ENCODE measurements around the gene DENR. TPM values are rescaled to one million over a fixed set of nuclear protein-coding genes. Genes with fewer than 3 reads are reported as not detected.
"Not testable (repeated sequence)": the region's sequence is repeated elsewhere in the genome, so short reads cannot be mapped to it uniquely, and the experiment has no call there.

The DENR gene
- total RNA-seq, 2 experiments from 2014 or later = 56.3 to 57.2 TPM

- ChIA-PET POLR2A (no interaction called here), CTCF (no interaction called here)
- Mint-ChIP-seq H3K36me3 (ENCODE audit: low read depth) (peaks cover 19% of the 10 kb centered on the region), H3K27me3 (no peaks in the 10 kb centered on the region), H3K9me3 (no peaks in the 10 kb centered on the region), H3K4me3 (no peak overlapping the region), H3K27ac (no peak overlapping the region), H3K4me1 (ENCODE audit: low read depth) (peaks cover 23% of the 10 kb centered on the region)
- TF ChIP-seq CTCF (IDR thresholded peaks at IDR 0.05) = no peak
- ATAC-seq (no peak), DNase-seq (no peak)
- intact Hi-C loops (cut with micrococcal nuclease) = loop anchor here (5.0 kb wide), 1 partner anchor 102 kb away; no protein-coding TSS in a partner anchor
These were observed 2.9 kb upstream of the DENR start for GRCh38 chr12:122749569-122750332.

GRCh38 chr12:122750781-122751515 lies 1.7 kb upstream of the DENR start:
- H3K27ac Mint-ChIP-seq = peak overlapping the region; percentile 78
- CTCF ChIA-PET, H3K9me3 Mint-ChIP-seq, ATAC-seq, H3K27me3 Mint-ChIP-seq, DNase-seq, POLR2A ChIA-PET: not testable (repeated sequence)
- peak overlapping the region; percentile 94 for H3K4me3 Mint-ChIP-seq
- peaks cover 31% of the 10 kb centered on the region for H3K4me1 Mint-ChIP-seq (ENCODE audit: low read depth)
- H3K36me3 Mint-ChIP-seq (ENCODE audit: low read depth) = peaks cover 26% of the 10 kb centered on the region
- intact Hi-C loops (cut with micrococcal nuclease) = loop anchor here (5.0 kb wide), 1 partner anchor 104 kb away; no protein-coding TSS in a partner anchor

GRCh38 chr12:122753319-122753650 lies 661 bp downstream of the DENR start:
- ATAC-seq = no peak
- Mint-ChIP-seq H3K36me3 (ENCODE audit: low read depth) (peaks cover 41% of the 10 kb centered on the region), H3K4me3 (peak overlapping the region; percentile 94), H3K9me3 (no peaks in the 10 kb centered on the region), H3K27ac (peak overlapping the region; percentile 96), H3K4me1 (ENCODE audit: low read depth) (peaks cover 45% of the 10 kb centered on the region), H3K27me3 (no peaks in the 10 kb centered on the region)
- TF ChIP-seq CTCF (IDR thresholded peaks at IDR 0.05) = no peak
- no peak for DNase-seq
- intact Hi-C loops (cut with micrococcal nuclease) = loop anchor here (5.0 kb wide), 1 partner anchor 106 kb away; no protein-coding TSS in a partner anchor
- CTCF ChIA-PET = interaction anchor here (1.2 to 1.5 kb wide), 5 partner anchors 9 to 116 kb away, joined by 3 to 13 read pairs (median 5); no protein-coding TSS in a partner anchor
- POLR2A ChIA-PET = interaction anchor here (0.7 to 1.9 kb wide), 8 partner anchors 10 to 252 kb away, joined by 3 to 7 read pairs (median 4); partner anchors contain the start of genes KNTC1, RSRC2 and ZCCHC8

- Mint-ChIP-seq H3K36me3 (ENCODE audit: low read depth) (peaks cover 51% of the 10 kb centered on the region), H3K27ac (peak overlapping the region; percentile 51), H3K27me3 (no peaks in the 10 kb centered on the region), H3K4me1 (ENCODE audit: low read depth) (peaks cover 49% of the 10 kb centered on the region), H3K4me3 (no peak overlapping the region), H3K9me3 (no peaks in the 10 kb centered on the region)
- no peak for ATAC-seq
- POLR2A ChIA-PET = no interaction called here
- DNase-seq = no peak
- TF ChIP-seq CTCF (IDR thresholded peaks at IDR 0.05) = no peak
- CTCF ChIA-PET = no interaction called here
- intact Hi-C loops (cut with micrococcal nuclease) = loop anchor here (5.0 kb wide), 1 partner anchor 107 kb away; no protein-coding TSS in a partner anchor
These were observed 2.2 kb downstream of the DENR start for GRCh38 chr12:122754790-122755189.

- Mint-ChIP-seq H3K36me3 (ENCODE audit: low read depth) (peaks cover 57% of the 10 kb centered on the region), H3K4me1 (ENCODE audit: low read depth) (peaks cover 43% of the 10 kb centered on the region), H3K4me3 (no peak overlapping the region), H3K27me3 (no peaks in the 10 kb centered on the region), H3K27ac (peak overlapping the region; percentile 47), H3K9me3 (no peaks in the 10 kb centered on the region)
- intact Hi-C loops (cut with micrococcal nuclease) = no loop called here
- DNase-seq = no peak
- no peak for TF ChIP-seq CTCF (IDR thresholded peaks at IDR 0.05)
- ChIA-PET POLR2A (interaction anchor here (1.0 kb wide), 1 partner anchor 228 kb away, joined by 3 read pairs; no protein-coding TSS in a partner anchor), CTCF (no interaction called here)
- ATAC-seq = no peak
These were observed 4.9 kb downstream of the DENR start for GRCh38 chr12:122757568-122757967.
